ENCODE results near the gene MAK.
"Not testable (repeated sequence)": the region's sequence is repeated elsewhere in the genome, so short reads cannot be mapped to it uniquely, and the experiment has no call there.

Gene MAK, protein sequence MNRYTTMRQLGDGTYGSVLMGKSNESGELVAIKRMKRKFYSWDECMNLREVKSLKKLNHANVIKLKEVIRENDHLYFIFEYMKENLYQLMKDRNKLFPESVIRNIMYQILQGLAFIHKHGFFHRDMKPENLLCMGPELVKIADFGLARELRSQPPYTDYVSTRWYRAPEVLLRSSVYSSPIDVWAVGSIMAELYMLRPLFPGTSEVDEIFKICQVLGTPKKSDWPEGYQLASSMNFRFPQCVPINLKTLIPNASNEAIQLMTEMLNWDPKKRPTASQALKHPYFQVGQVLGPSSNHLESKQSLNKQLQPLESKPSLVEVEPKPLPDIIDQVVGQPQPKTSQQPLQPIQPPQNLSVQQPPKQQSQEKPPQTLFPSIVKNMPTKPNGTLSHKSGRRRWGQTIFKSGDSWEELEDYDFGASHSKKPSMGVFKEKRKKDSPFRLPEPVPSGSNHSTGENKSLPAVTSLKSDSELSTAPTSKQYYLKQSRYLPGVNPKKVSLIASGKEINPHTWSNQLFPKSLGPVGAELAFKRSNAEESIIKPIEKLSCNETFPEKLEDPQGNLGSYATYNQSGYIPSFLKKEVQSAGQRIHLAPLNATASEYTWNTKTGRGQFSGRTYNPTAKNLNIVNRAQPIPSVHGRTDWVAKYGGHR

DNA sequence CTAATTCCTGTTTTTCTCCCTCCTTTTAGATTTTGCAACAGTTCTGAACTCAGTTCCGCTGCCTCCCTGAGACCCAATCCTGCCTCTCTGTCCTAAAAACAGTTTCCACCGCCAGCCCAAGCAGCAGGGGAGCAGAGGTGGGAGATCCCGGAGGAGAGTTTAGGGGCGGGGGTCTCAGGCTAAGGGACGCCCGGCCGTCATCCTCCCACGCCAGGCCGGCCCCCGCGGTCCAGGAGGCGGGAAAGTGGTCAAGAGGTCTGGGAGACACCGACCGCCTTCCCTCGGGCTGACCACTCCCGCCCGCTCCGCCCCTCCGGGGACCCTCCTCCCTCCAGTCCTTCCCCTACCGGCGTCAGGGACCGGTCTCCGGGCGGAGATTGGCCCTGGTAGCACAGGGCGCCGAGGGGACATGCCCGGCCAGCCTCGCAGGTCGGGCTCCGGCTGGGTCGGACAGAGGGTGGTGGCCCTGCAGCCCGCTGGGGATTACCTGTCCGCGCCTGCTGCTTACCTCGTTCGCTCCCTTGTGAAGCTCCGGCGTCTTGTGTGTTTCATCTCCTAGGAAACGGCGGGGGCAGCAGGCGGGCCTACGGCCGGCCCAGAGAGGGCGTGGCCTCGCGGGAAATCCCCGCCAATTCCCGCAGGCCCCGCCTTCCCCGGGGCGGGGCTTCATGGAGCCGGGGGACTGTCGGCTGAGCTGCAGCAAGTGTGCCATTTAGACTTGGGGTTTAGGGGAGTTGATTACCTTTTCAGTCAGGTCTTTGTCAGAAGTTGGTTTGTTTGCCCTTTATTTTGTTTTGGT lies at the start of gene MAK:
TSS of gene MAK (minus strand) at position 545 of the 799 bp plus-strand sequence. CDS start 7,891 bp downstream, outside the sequence.
- peak within 1 kb of the TSS; percentile 83 for H3K4me3 Mint-ChIP-seq
- peaks cover 4% of the 10 kb centered on the region for H3K9me3 Mint-ChIP-seq
- peaks cover 2% of the 10 kb centered on the region for H3K36me3 Mint-ChIP-seq
- H3K4me1 Mint-ChIP-seq: peaks cover 22% of the 10 kb centered on the region
- H3K27me3 Mint-ChIP-seq: peaks cover 44% of the 10 kb centered on the region
- no peak within 1 kb of the TSS for H3K27ac Mint-ChIP-seq

GRCh38 chr6:10886691-10887502 lies 48.6 kb upstream of the MAK start, which contains the start of gene SYCP2L:
Gene SYCP2L, plus strand, starts transcription at chr6:10887052. Its CDS starts 75 bp downstream, at chr6:10887127.
- H3K9me3 Mint-ChIP-seq: no peaks in the 10 kb centered on the region
- H3K27ac Mint-ChIP-seq: no peak within 1 kb of the TSS
- H3K4me3 Mint-ChIP-seq: peak within 1 kb of the TSS; percentile 51
- H3K4me1 Mint-ChIP-seq: no peaks in the 10 kb centered on the region
- no peaks in the 10 kb centered on the region for H3K36me3 Mint-ChIP-seq
- H3K27me3 Mint-ChIP-seq: peaks cover 50% of the 10 kb centered on the region

DNA sequence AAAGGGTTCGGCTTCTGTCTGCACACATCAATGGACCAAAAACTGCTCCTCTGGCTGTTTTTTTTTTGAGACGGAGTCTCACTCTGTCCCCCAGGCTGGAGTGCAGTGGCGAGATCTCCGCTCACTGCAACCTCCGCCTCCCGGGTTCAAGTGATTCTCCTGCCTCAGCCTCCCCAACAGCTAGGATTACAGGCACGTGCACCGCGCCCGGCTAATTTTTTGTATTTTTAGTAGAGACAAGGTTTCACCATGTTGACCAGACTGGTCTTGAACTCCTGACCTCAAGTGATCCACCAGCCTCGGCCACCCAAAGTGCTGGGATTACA lies 48.0 kb upstream of the MAK start:
- peaks cover 52% of the 10 kb centered on the region for H3K27me3 Mint-ChIP-seq
- H3K4me1 Mint-ChIP-seq, H3K4me3 Mint-ChIP-seq, H3K27ac Mint-ChIP-seq, H3K9me3 Mint-ChIP-seq, H3K36me3 Mint-ChIP-seq: not testable (repeated sequence)

GRCh38 chr6:10884245-10884972 lies 46.1 kb upstream of the MAK start:
- Mint-ChIP-seq H3K4me3 (no peak overlapping the region), H3K4me1 (no peaks in the 10 kb centered on the region), H3K27ac (no peak overlapping the region), H3K36me3 (no peaks in the 10 kb centered on the region), H3K27me3 (peaks cover 54% of the 10 kb centered on the region), H3K9me3 (no peaks in the 10 kb centered on the region)

- Mint-ChIP-seq H3K36me3 (no peaks in the 10 kb centered on the region), H3K4me1 (no peaks in the 10 kb centered on the region), H3K27me3 (peaks cover 50% of the 10 kb centered on the region), H3K9me3 (no peaks in the 10 kb centered on the region), H3K4me3 (no peak overlapping the region), H3K27ac (no peak overlapping the region)
Observed at GRCh38 chr6:10883312-10884244, 45.2 kb upstream of the MAK start.

- no peaks in the 10 kb centered on the region for H3K4me1 Mint-ChIP-seq
- H3K27me3 Mint-ChIP-seq: peaks cover 45% of the 10 kb centered on the region
- H3K36me3 Mint-ChIP-seq: no peaks in the 10 kb centered on the region
- H3K27ac Mint-ChIP-seq: no peak overlapping the region
- no peaks in the 10 kb centered on the region for H3K9me3 Mint-ChIP-seq
- no peak overlapping the region for H3K4me3 Mint-ChIP-seq
Observed at GRCh38 chr6:10882657-10883171, 44.4 kb upstream of the MAK start.

GRCh38 chr6:10882253-10882630 lies 43.9 kb upstream of the MAK start:
- H3K36me3 Mint-ChIP-seq, H3K9me3 Mint-ChIP-seq, H3K4me3 Mint-ChIP-seq, H3K4me1 Mint-ChIP-seq, H3K27ac Mint-ChIP-seq: not testable (repeated sequence)
- H3K27me3 Mint-ChIP-seq: peaks cover 43% of the 10 kb centered on the region

DNA sequence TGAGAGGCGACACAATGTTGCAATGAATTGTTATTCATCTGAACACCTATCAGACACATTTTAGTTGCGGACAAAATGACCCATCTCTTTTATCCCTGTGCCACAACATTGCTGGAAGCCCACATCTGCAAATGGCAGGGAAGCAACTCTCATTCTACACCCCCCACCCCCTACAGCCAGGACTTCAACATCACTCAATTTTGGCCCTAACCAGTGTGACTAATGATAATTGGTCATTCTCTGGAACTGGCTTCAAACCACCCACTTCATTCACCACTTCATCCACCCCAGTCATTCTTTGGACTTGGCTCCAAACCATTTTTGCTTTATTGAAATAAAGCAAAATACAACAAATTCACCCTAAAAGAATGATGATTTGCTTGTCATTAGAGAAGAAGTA lies 42.0 kb upstream of the MAK start:
- no peaks in the 10 kb centered on the region for H3K9me3 Mint-ChIP-seq
- H3K27me3 Mint-ChIP-seq: peaks cover 35% of the 10 kb centered on the region
- H3K4me1 Mint-ChIP-seq: no peaks in the 10 kb centered on the region
- no peaks in the 10 kb centered on the region for H3K36me3 Mint-ChIP-seq
- H3K4me3 Mint-ChIP-seq: no peak overlapping the region
- H3K27ac Mint-ChIP-seq: no peak overlapping the region

- peaks cover 27% of the 10 kb centered on the region for H3K27me3 Mint-ChIP-seq
Observed at GRCh38 chr6:10877871-10878270, 39.5 kb upstream of the MAK start.

GRCh38 chr6:10877012-10877411 lies 38.7 kb upstream of the MAK start:
- H3K27me3 Mint-ChIP-seq: peaks cover 22% of the 10 kb centered on the region
- no peaks in the 10 kb centered on the region for H3K36me3 Mint-ChIP-seq
- no peak overlapping the region for H3K4me3 Mint-ChIP-seq
- no peaks in the 10 kb centered on the region for H3K9me3 Mint-ChIP-seq
- no peaks in the 10 kb centered on the region for H3K4me1 Mint-ChIP-seq
- no peak overlapping the region for H3K27ac Mint-ChIP-seq

More at GRCh38 chr6:10877871-10878270, 39.5 kb upstream of the MAK start:
- Mint-ChIP-seq H3K9me3 (no peaks in the 10 kb centered on the region), H3K4me3 (no peak overlapping the region), H3K4me1 (no peaks in the 10 kb centered on the region), H3K36me3 (no peaks in the 10 kb centered on the region), H3K27ac (no peak overlapping the region)

DNA sequence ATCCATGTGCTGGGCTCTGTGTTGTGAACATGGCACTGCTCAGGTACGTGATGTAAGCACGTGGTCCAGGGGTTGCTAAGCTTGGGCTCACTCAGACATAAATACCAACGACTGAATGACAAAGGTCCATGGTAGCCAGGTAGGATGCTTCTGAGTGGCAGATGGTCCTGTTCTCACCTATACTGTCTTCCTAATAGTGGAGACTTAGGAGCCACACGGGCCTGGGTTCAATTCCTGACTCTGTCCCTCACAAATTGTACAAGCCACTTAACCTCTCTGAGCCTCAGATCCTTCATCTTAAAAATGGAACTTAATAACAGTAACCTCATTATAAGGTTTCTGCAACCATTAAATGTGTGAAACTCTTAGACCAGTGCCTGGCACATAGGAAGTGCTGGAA lies 36.7 kb upstream of the MAK start:
- Mint-ChIP-seq H3K27me3 (peaks cover 11% of the 10 kb centered on the region), H3K36me3 (no peaks in the 10 kb centered on the region), H3K4me1 (no peaks in the 10 kb centered on the region), H3K9me3 (no peaks in the 10 kb centered on the region), H3K27ac (no peak overlapping the region), H3K4me3 (no peak overlapping the region)

- no peaks in the 10 kb centered on the region for H3K4me1 Mint-ChIP-seq
- peaks cover 7% of the 10 kb centered on the region for H3K27me3 Mint-ChIP-seq
- H3K9me3 Mint-ChIP-seq: no peaks in the 10 kb centered on the region
- H3K36me3 Mint-ChIP-seq: no peaks in the 10 kb centered on the region
- H3K27ac Mint-ChIP-seq: no peak overlapping the region
- no peak overlapping the region for H3K4me3 Mint-ChIP-seq
Observed at GRCh38 chr6:10874207-10874606, 35.9 kb upstream of the MAK start.

DNA sequence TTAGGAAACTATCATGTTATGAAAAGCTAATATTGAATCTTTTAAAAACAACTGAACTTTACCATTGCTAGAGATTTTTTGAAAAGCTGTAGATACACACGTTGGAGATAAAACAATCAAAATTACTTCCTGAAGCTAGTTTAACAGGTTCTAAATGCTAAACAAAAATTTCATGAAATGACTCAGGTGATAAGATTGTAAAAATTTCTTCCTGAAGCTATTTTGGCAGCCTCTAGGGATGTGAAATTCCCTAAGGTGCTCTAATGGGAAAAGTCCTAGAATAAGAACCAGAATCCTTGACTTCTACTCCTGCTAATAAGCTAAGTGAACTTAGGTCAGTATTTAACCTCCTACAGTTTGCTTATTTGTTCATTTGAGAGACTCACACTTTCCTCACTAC lies 35.0 kb upstream of the MAK start:
- Mint-ChIP-seq H3K36me3 (no peaks in the 10 kb centered on the region), H3K27me3 (peaks cover 6% of the 10 kb centered on the region), H3K4me3 (no peak overlapping the region), H3K27ac (no peak overlapping the region), H3K9me3 (no peaks in the 10 kb centered on the region), H3K4me1 (no peaks in the 10 kb centered on the region)

DNA sequence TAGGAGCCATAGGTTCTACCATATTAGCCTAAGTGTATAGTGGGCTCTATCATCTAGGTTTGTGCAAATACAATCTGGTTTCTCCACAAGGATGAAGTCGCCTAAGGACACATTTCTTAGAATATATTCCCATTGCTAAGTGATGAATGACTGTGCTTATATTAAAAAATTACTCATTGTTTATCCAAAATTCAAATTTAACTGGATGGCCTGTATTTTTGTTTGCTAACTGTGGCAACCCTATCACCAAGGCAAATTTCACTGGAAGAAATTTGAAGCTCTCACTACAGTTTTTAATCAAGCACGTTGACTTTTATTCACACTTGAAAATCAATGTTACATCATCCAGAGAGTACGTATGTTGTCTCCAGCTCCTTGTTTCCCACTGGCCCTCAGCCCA lies 29.6 kb upstream of the MAK start:
- Mint-ChIP-seq H3K27ac (no peak overlapping the region), H3K36me3 (no peaks in the 10 kb centered on the region), H3K4me1 (no peaks in the 10 kb centered on the region), H3K4me3 (no peak overlapping the region), H3K9me3 (no peaks in the 10 kb centered on the region), H3K27me3 (peaks cover 5% of the 10 kb centered on the region)
